Measurements from ENCODE around the gene SH3PXD2B.

The SH3PXD2B gene

DNA sequence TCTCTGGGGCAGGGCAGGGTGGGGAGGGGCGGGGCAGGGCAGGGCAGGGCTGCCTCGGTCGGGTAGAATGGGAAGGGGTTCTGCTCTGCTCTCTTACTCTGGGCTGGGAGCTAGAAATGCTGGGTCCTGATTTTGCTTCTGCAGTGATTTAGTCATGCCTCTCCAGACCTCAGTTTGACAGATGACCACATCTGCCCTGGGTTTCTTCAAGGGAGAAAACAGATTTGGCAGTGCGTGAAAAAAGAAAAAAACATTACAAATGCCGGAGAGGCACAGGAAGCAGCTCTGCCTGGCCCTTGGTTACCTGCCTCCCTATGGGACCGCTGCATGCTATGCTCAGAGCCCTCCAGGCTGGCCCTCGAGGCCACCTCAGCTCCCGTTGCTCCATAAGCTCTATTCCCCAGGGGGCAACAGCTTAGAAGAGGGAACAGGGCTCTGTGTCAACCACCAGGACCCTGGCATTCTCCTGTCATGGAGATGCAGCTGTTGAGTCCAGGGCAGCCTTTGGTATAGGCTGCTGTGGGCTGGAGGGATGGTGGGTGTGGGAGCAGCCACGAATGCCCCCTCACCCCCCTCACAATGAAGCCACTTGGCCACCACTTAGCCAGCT lies 117.5 kb downstream of the SH3PXD2B start:
- no peak for DNase-seq (ENCODE audit: low read depth in 1 of 2, low spot score in 1 of 2)
- no peak overlapping the region for H3K27ac ChIP-seq (replicated peaks)
- no peak overlapping the region for H3K4me3 ChIP-seq (replicated peaks; ENCODE audit: insufficient read depth, low read length)
- TF ChIP-seq GABPA (IDR thresholded peaks at IDR 0.05; ENCODE audit: low read depth) (no peak), POLR2AphosphoS5 (IDR thresholded peaks at IDR 0.05; ENCODE audit: low read depth) (no peak), SPI1 (IDR thresholded peaks at IDR 0.05; ENCODE audit: borderline replicate concordance, low read depth) (no peak)
- TF ChIP-seq, protein P1, sequence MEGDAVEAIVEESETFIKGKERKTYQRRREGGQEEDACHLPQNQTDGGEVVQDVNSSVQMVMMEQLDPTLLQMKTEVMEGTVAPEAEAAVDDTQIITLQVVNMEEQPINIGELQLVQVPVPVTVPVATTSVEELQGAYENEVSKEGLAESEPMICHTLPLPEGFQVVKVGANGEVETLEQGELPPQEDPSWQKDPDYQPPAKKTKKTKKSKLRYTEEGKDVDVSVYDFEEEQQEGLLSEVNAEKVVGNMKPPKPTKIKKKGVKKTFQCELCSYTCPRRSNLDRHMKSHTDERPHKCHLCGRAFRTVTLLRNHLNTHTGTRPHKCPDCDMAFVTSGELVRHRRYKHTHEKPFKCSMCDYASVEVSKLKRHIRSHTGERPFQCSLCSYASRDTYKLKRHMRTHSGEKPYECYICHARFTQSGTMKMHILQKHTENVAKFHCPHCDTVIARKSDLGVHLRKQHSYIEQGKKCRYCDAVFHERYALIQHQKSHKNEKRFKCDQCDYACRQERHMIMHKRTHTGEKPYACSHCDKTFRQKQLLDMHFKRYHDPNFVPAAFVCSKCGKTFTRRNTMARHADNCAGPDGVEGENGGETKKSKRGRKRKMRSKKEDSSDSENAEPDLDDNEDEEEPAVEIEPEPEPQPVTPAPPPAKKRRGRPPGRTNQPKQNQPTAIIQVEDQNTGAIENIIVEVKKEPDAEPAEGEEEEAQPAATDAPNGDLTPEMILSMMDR (IDR thresholded peaks at IDR 0.05; ENCODE audit: insufficient read depth, low read length) = no peak
- TF ChIP-seq, protein P2, sequence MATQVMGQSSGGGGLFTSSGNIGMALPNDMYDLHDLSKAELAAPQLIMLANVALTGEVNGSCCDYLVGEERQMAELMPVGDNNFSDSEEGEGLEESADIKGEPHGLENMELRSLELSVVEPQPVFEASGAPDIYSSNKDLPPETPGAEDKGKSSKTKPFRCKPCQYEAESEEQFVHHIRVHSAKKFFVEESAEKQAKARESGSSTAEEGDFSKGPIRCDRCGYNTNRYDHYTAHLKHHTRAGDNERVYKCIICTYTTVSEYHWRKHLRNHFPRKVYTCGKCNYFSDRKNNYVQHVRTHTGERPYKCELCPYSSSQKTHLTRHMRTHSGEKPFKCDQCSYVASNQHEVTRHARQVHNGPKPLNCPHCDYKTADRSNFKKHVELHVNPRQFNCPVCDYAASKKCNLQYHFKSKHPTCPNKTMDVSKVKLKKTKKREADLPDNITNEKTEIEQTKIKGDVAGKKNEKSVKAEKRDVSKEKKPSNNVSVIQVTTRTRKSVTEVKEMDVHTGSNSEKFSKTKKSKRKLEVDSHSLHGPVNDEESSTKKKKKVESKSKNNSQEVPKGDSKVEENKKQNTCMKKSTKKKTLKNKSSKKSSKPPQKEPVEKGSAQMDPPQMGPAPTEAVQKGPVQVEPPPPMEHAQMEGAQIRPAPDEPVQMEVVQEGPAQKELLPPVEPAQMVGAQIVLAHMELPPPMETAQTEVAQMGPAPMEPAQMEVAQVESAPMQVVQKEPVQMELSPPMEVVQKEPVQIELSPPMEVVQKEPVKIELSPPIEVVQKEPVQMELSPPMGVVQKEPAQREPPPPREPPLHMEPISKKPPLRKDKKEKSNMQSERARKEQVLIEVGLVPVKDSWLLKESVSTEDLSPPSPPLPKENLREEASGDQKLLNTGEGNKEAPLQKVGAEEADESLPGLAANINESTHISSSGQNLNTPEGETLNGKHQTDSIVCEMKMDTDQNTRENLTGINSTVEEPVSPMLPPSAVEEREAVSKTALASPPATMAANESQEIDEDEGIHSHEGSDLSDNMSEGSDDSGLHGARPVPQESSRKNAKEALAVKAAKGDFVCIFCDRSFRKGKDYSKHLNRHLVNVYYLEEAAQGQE (IDR thresholded peaks at IDR 0.05; ENCODE audit: insufficient replicate concordance, low read depth) = no peak
- H3K27me3 ChIP-seq (ENCODE audit: insufficient read depth, poor library complexity, severe bottlenecking) = peaks cover 2% of the 10 kb centered on the region

DNA sequence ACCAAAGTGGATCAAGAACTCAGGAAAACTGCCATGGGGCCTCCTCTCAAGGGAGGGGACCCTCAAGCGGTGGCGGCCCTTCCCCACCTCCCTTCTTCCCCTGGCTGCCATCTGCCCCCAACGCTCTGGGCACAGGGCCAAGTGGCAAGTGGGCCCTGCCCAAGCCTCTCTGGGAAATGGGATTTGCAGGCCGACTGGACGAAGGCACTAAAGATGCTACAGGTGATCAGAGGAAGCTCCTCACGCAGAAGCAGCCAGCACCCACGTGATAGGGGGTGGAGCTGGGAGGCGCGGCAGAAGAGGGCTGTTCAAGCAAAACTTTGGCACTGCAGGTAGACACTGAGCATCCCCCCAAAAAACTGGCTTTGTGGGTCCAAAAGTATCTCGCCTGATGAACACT lies 118.1 kb downstream of the SH3PXD2B start:
- no peak overlapping the region for H3K4me3 ChIP-seq (replicated peaks; ENCODE audit: insufficient read depth, low read length)
- no peak for DNase-seq (ENCODE audit: low read depth in 1 of 2, low spot score in 1 of 2)
- H3K27ac ChIP-seq (replicated peaks) = no peak overlapping the region
- H3K27me3 ChIP-seq (ENCODE audit: insufficient read depth, poor library complexity, severe bottlenecking) = peaks cover 2% of the 10 kb centered on the region
- TF ChIP-seq, protein P1 (IDR thresholded peaks at IDR 0.05; ENCODE audit: insufficient read depth, low read length) = no peak
- TF ChIP-seq POLR2AphosphoS5 (IDR thresholded peaks at IDR 0.05; ENCODE audit: low read depth) (no peak), GABPA (IDR thresholded peaks at IDR 0.05; ENCODE audit: low read depth) (no peak), SPI1 (IDR thresholded peaks at IDR 0.05; ENCODE audit: borderline replicate concordance, low read depth) (no peak)
- TF ChIP-seq, protein P2 (IDR thresholded peaks at IDR 0.05; ENCODE audit: insufficient replicate concordance, low read depth) = no peak

DNA sequence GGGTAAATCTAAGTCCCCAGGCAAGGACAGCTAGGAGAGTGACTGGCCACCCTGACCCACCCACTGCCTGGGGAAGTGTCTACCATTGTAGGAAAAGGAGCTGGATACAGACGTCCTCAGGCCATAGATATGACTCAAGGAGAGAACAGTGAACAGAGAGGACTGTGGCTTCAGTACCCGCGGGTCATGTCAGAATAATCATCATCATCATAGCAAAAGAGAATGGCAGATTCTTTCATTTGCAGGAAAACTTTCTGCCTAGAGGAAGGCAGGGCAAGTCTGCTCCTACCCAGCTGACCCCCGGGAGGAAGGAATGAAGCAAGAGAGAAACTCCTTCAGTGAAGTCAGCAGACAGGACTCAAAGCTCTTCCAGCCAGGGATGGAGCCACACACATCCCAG lies 118.6 kb downstream of the SH3PXD2B start:
- no peak for DNase-seq (ENCODE audit: low read depth in 1 of 2, low spot score in 1 of 2)
- TF ChIP-seq POLR2AphosphoS5 (IDR thresholded peaks at IDR 0.05; ENCODE audit: low read depth) (no peak), SPI1 (IDR thresholded peaks at IDR 0.05; ENCODE audit: borderline replicate concordance, low read depth) (no peak), GABPA (IDR thresholded peaks at IDR 0.05; ENCODE audit: low read depth) (no peak)
- TF ChIP-seq, protein P1 (IDR thresholded peaks at IDR 0.05; ENCODE audit: insufficient read depth, low read length) = no peak
- TF ChIP-seq, protein P2 (IDR thresholded peaks at IDR 0.05; ENCODE audit: insufficient replicate concordance, low read depth) = no peak
- Histone ChIP-seq H3K4me3 (replicated peaks; ENCODE audit: insufficient read depth, low read length) (no peak overlapping the region), H3K27me3 (ENCODE audit: insufficient read depth, poor library complexity, severe bottlenecking) (peaks cover 2% of the 10 kb centered on the region), H3K27ac (replicated peaks) (no peak overlapping the region)
